ENCODE data around the gene ENOX1.

- TF ChIP-seq ZNF671 (CRISPR knock-in tag; IDR thresholded peaks at IDR 0.05): no peak
- no peak for TF ChIP-seq CTCF (IDR thresholded peaks at IDR 0.05)
- TF ChIP-seq, protein P1, sequence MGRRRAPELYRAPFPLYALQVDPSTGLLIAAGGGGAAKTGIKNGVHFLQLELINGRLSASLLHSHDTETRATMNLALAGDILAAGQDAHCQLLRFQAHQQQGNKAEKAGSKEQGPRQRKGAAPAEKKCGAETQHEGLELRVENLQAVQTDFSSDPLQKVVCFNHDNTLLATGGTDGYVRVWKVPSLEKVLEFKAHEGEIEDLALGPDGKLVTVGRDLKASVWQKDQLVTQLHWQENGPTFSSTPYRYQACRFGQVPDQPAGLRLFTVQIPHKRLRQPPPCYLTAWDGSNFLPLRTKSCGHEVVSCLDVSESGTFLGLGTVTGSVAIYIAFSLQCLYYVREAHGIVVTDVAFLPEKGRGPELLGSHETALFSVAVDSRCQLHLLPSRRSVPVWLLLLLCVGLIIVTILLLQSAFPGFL (CRISPR knock-in tag; IDR thresholded peaks at IDR 0.05; ENCODE audit: borderline replicate concordance): no peak
- no peak for TF ChIP-seq SMAD4 (CRISPR knock-in tag; IDR thresholded peaks at IDR 0.05)
- TF ChIP-seq GTF2I (CRISPR knock-in tag; conservative IDR thresholded peaks at IDR 0.05): no peak
- TF ChIP-seq CREB1 (CRISPR knock-in tag; IDR thresholded peaks at IDR 0.05): no peak
- no peak for TF ChIP-seq NR3C1 (CRISPR knock-in tag; conservative IDR thresholded peaks at IDR 0.05; ENCODE audit: low read depth)
- no peak for TF ChIP-seq FOXJ3 (CRISPR knock-in tag; IDR thresholded peaks at IDR 0.05; ENCODE audit: borderline replicate concordance)
- TF ChIP-seq NR1H2 (CRISPR knock-in tag; IDR thresholded peaks at IDR 0.05): no peak
- TF ChIP-seq RELA (CRISPR knock-in tag; IDR thresholded peaks at IDR 0.05; ENCODE audit: borderline replicate concordance): no peak
- TF ChIP-seq USF2 (CRISPR knock-in tag; IDR thresholded peaks at IDR 0.05): no peak
- TF ChIP-seq, protein P2, sequence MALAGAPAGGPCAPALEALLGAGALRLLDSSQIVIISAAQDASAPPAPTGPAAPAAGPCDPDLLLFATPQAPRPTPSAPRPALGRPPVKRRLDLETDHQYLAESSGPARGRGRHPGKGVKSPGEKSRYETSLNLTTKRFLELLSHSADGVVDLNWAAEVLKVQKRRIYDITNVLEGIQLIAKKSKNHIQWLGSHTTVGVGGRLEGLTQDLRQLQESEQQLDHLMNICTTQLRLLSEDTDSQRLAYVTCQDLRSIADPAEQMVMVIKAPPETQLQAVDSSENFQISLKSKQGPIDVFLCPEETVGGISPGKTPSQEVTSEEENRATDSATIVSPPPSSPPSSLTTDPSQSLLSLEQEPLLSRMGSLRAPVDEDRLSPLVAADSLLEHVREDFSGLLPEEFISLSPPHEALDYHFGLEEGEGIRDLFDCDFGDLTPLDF (CRISPR knock-in tag; IDR thresholded peaks at IDR 0.05): no peak
These were observed 360.4 kb downstream of the ENOX1 start for GRCh38 chr13:43426355-43426754.
